Chondrocyte (in vitro differentiated cells): ENCODE measurements around the gene UNCX. TPM values are rescaled to one million over a fixed set of nuclear protein-coding genes. Genes with fewer than 3 reads are reported as not detected.
A peak's percentile ranks its signal among the peaks of the same experiment; 100 is the strongest.
"Not testable (repeated sequence)": the region's sequence is repeated elsewhere in the genome, so short reads cannot be mapped to it uniquely, and the experiment has no call there.

Experiments used
- DNase-seq: peaks from one replicate; pipeline ENCODE4 v3.0.0; 2021; ENCODE audit warnings: mixed read lengths, low spot score
- H3K27ac Mint-ChIP-seq: one replicate; pipeline ENCODE4 v1.8.0; 2021; ENCODE audit warnings: mild to moderate bottlenecking, moderate library complexity, mixed read lengths; ENCODE audit not compliant: unreplicated experiment
- H3K27me3 Mint-ChIP-seq: 2 replicates; pipeline ENCODE4 v1.8.0; 2021; ENCODE audit warnings: low read depth, mixed read lengths
- H3K36me3 Mint-ChIP-seq: 2 replicates; pipeline ENCODE4 v1.8.0; 2021; ENCODE audit warnings: low read depth, mixed read lengths
- H3K4me1 Mint-ChIP-seq: 2 replicates; pipeline ENCODE4 v1.8.0; 2021; ENCODE audit warnings: low read depth, mild to moderate bottlenecking, mixed read lengths
- H3K4me3 Mint-ChIP-seq: one replicate; pipeline ENCODE4 v1.8.0; 2021; ENCODE audit warnings: mild to moderate bottlenecking, moderate library complexity, mixed read lengths; ENCODE audit not compliant: unreplicated experiment
- H3K9me3 Mint-ChIP-seq: 2 replicates; pipeline ENCODE4 v1.8.0; 2021; ENCODE audit warnings: low read depth, mixed read lengths
- CTCF ChIP-seq: fragments of 200-600 bp; sonication (generic); IDR thresholded peaks from 2 replicates; pipeline ENCODE4 v1.5.0; 2021; ENCODE audit warnings: antibody characterized with exemption, mild to moderate bottlenecking, moderate library complexity
- total RNA-seq: library from RNA; stranded (reverse); gene quantifications from 3 replicates; pipeline ENCODE4 v1.2.1, GENCODE V29; 2021

UNCX gene
- total RNA-seq, 1 donor from 2014 or later, result not detected

DNA sequence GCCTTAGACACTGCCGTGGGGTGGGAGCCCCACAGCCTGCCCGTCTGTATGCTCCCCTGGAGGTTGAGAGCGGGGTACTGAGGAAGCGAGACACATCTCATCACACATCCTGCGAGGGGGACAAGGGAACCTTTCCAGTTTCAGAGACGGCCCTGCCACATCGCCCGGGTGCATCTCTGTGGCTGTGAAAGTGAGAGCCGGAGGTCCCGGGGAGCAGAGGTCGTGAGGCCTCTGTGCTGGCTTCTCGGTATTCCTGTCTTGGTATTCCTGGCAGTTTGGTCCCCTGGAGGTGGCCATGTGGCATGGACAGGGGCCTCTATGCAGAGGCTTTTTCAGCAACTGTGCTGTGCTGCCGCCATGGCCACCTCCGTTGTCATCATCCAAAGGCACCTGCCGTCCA, 30.8 kb upstream of the UNCX start:
- no peak for TF ChIP-seq CTCF
- DNase-seq, result no peak
- H3K9me3 Mint-ChIP-seq, result no peaks in the 10 kb centered on the region
- H3K36me3 Mint-ChIP-seq, result no peaks in the 10 kb centered on the region
- H3K27me3 Mint-ChIP-seq, result peaks cover 28% of the 10 kb centered on the region
- H3K27ac Mint-ChIP-seq, result no peak overlapping the region
- H3K4me3 Mint-ChIP-seq, result no peak overlapping the region
- no peaks in the 10 kb centered on the region for H3K4me1 Mint-ChIP-seq

- not testable (repeated sequence) for H3K36me3 Mint-ChIP-seq, H3K27ac Mint-ChIP-seq, H3K4me3 Mint-ChIP-seq, H3K4me1 Mint-ChIP-seq, DNase-seq, H3K9me3 Mint-ChIP-seq
- peaks cover 25% of the 10 kb centered on the region for H3K27me3 Mint-ChIP-seq
Measured at GRCh38 chr7:1202914-1203313, 29.8 kb upstream of the UNCX start.

DNA sequence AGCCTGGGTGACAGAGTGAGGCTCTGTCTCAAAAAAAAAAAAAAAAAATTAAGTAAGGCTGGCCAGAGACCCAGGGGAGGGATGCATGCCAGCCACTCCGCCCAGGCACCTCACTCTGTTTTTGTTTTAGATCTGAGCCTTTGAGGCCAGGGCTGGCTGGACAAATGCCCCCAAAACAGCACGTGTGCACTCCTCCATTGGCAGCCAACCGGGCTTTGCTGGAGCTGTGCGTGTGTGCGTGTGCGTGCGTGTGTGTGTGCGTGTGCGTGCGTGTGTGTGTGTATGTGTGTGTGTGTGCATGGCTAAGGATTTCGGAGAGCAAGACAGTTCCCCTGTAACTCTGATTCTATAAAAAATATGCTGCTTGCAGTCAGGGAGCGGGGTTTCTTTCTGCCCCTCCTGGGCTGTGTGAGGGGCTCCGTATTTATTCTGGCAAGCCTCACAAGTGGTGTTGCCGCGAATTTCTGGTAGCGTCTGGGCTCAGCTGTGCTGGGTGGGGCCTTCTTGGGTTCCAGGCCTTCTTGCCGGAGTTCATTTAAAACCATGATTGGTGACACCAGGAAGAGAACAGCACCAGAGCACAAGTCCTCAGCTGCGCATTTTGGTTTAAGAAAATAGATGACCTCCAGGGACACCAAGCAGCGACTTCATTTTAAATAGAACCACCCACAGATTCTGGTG, 28.1 kb upstream of the UNCX start:
- no peak overlapping the region for H3K4me3 Mint-ChIP-seq
- no peak for DNase-seq
- H3K4me1 Mint-ChIP-seq, result no peaks in the 10 kb centered on the region
- peaks cover 4% of the 10 kb centered on the region for H3K36me3 Mint-ChIP-seq
- TF ChIP-seq CTCF, result no peak
- H3K27me3 Mint-ChIP-seq, result peaks cover 33% of the 10 kb centered on the region
- no peak overlapping the region for H3K27ac Mint-ChIP-seq
- no peaks in the 10 kb centered on the region for H3K9me3 Mint-ChIP-seq

DNA sequence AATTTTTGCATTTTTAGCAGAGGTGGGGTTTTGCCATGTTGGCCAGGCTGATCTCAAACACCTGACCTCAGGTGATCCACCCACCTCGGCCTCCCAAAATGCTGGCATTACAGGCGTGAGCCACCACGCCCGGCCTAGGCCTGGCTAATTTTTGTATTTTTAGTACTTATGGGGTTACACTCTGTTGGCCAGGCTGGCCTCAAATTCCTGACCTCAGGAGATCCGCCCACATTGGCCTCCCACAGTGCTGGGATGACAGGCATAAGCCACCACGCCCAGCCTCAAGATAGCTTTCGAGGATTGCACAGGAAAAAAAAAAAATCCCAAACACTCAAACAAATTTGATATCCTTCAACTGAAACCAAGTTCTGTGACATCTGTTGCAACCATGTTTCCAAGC, 26.9 kb upstream of the UNCX start:
- H3K9me3 Mint-ChIP-seq, H3K36me3 Mint-ChIP-seq, H3K27ac Mint-ChIP-seq, H3K4me3 Mint-ChIP-seq, H3K4me1 Mint-ChIP-seq, DNase-seq: not testable (repeated sequence)
- H3K27me3 Mint-ChIP-seq, result peaks cover 38% of the 10 kb centered on the region

- H3K9me3 Mint-ChIP-seq, result no peaks in the 10 kb centered on the region
- no peak overlapping the region for H3K27ac Mint-ChIP-seq
- no peak for TF ChIP-seq CTCF
Measured at GRCh38 chr7:1209097-1209496, 23.6 kb upstream of the UNCX start.

GRCh38 chr7:1210321-1210978, 22.2 kb upstream of the UNCX start:
- no peaks in the 10 kb centered on the region for H3K9me3 Mint-ChIP-seq
- peaks cover 4% of the 10 kb centered on the region for H3K36me3 Mint-ChIP-seq
- no peak overlapping the region for H3K27ac Mint-ChIP-seq
- H3K4me1 Mint-ChIP-seq, result peaks cover 14% of the 10 kb centered on the region
- no peak for DNase-seq
- TF ChIP-seq CTCF, result no peak
- peak overlapping the region; percentile 41 for H3K4me3 Mint-ChIP-seq
- H3K27me3 Mint-ChIP-seq, result peaks cover 50% of the 10 kb centered on the region

More at GRCh38 chr7:1209097-1209496, 23.6 kb upstream of the UNCX start:
- Mint-ChIP-seq H3K36me3 (peaks cover 4% of the 10 kb centered on the region), H3K4me3 (no peak overlapping the region), H3K4me1 (peaks cover 14% of the 10 kb centered on the region), H3K27me3 (peaks cover 49% of the 10 kb centered on the region)
- DNase-seq, result no peak
